NCI-H510A (cell line): ENCODE measurements around the gene PALMD.

Experiments
- DNase-seq: peaks from one replicate; lab custom pipeline; 2025; lab: John Stamatoyannopoulos, UW

Gene PALMD

GRCh38 chr1:99645699-99646531 is at the start of gene PALMD:
Gene PALMD, plus strand, starts transcription at chr1:99646113. Its CDS starts 205 bp downstream, at chr1:99646318.
- peak; percentile 19 for DNase-seq

DNA sequence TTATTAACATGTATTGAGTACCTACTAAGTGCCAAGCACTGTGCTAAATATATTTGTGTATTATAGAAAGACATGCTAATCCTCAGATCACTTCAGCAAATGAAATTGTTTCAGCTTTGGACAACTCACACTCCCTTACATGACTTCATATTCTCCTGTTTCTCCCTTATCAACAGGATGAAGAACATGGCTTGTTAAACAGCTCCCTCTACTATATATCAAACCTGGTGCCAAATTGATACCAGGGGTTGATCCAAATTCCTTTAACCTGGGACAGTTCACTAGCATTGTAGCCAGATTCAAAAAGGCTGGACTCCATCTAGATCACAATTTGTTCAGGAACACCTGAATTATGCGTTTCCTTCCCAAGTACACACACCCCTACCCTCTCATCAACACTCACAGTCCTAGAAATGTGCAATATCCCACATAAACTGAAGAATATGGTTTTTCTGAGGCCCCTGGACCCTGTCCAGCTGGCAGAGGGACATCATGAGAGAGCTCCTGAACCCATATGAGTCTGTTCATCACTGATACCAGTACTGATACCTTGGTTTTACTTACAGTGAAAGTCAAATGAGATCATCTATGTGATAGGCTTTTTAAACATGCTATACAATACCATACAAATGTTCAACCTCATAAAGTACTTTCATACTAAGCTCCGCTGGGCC is 47.0 kb upstream of the PALMD start:
- DNase-seq: no peak

- no peak for DNase-seq
Measured at GRCh38 chr1:99599678-99600175, 46.2 kb upstream of the PALMD start.

- DNase-seq: no peak
Measured at GRCh38 chr1:99600782-99601181, 45.1 kb upstream of the PALMD start.

GRCh38 chr1:99601208-99601607 is 44.7 kb upstream of the PALMD start:
- DNase-seq: no peak

GRCh38 chr1:99601709-99602403 is 44.1 kb upstream of the PALMD start:
- no peak for DNase-seq

DNA sequence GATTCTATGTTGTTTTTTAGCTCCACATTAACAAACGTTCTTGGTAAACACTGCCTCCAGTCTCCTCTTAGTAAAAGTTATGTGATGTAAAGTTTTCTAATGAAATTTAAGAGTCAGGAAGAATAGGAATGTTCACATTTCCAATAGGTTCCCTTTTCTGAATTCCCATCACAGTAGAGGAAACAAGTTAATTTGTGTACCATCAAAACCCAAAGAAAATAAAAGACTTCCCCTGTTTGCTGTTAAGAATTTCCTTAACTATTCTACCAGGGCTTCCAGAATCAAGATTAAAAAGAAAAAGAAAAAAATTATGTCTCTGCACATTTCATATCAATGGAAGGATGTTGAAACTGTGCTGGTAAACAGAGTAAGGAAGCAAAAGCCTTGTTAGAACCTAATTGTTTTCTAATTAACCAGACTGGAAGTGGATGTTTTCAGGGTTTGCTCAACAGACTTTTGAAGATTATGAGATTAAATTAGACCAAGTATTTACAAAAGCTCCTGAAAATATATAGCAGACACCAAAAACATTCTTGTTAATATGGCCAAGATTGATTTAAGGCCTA is 43.4 kb upstream of the PALMD start:
- DNase-seq: no peak

GRCh38 chr1:99603699-99604560 is 42.0 kb upstream of the PALMD start:
- DNase-seq: no peak

DNA sequence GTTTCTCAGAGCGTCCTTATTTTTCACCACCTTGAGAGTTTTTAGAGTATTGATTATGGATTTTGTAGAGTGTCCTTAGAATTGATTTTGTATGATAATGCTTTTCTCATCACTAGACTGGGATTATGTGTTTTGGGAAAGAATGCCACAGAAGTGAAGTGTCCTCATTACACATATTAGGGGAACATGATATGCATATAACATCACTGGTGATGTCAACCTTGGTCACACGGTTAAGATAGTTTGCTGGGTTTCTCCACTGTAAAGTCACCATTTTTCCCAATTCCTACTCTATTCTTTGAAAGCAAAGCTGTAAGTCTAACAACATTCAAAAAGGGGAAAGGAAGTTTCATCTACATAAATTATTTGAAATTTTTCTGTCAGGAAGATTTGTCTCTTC is 39.6 kb upstream of the PALMD start:
- DNase-seq: no peak

- no peak for DNase-seq
Measured at GRCh38 chr1:99607590-99607989, 38.3 kb upstream of the PALMD start.

- no peak for DNase-seq
Measured at GRCh38 chr1:99608058-99608457, 37.9 kb upstream of the PALMD start.

- DNase-seq: no peak
Measured at GRCh38 chr1:99613716-99614115, 32.2 kb upstream of the PALMD start.

DNA sequence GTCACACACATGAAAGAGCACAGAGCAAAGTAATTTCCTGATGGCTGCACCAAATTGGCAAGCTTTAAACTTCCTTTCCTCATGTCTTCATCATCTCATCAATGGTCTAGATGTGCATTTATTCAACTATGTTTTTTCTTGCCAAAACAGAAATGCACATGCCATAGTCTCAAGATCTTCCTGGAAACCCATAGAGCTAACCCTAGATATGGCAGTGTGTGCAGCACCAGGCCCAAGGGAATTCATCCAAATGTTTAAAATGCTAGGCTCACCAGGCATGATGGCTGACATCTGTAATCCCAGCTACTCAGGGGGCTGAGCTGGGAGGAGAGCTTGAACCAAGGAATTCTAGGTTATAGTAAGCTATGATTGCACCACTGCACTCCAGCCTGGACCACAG is 31.2 kb upstream of the PALMD start:
- DNase-seq: no peak

GRCh38 chr1:99619583-99619982 is 26.3 kb upstream of the PALMD start:
- no peak for DNase-seq

DNA sequence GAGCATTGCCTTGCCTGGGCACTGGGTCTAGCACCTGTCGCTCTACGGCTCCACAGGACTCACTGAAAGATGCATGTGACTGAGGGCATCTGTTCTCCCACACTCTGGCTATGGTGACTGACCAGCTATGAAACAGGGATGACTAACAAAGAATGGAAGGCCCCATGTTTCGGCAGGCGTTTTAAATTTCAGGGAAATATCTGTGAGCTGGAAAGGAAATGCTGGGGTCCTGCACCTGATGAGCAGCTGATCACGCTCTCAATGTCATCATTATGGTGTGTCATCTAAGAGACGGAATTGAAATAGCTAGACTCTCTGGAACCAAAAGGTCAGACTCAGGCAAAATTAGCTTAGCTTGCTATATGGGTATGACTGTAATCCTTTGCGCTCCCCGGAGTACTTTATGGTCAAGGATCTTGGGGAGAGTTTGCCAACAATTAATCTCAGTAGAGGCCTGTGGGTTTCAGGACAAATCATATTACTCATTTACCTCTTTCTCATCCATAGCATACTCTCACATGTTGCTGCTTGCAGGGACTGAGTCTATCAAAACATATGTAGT is 24.5 kb upstream of the PALMD start:
- no peak for DNase-seq

- DNase-seq: no peak
Measured at GRCh38 chr1:99622702-99623347, 23.1 kb upstream of the PALMD start.

DNA sequence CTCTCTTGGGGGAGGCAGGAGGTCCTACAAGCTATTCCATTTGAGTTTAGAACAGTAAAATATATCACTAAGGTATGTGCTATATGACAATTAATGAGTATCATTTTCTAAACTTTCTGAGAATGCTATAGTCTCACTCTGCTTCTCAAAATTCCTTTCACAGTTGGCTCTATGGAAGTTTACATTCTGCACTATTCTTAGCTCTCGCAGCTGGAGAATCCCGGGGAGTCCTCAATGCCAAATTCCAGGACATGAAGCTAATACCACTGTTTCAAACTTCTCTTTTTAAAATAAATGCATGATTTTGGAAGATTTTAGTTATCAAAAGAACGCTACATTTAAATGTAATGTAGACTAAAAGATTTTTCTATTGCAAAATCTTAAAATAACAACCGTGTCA is 22.4 kb upstream of the PALMD start:
- DNase-seq: no peak

GRCh38 chr1:99627615-99628014 is 18.3 kb upstream of the PALMD start:
- DNase-seq: no peak

DNA sequence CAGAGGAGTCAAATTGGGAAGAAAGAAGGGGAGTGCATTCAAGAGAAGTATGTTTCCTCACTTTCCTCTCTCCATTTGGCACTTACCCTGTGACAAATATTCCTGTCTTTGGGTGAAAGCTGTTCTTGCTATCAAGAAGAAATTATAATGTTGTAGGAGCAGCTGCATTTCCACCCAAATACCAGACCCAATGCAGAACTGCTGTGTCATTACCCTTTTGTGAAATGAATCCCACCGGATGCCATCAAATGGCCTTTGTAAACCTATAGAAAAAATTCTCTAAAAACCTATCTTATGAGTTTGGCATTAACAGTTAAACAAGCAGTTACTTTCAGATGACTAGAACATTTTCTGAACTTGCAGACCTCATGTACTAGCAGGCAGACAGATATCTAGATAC is 16.7 kb upstream of the PALMD start:
- no peak for DNase-seq

GRCh38 chr1:99634971-99635624 is 10.8 kb upstream of the PALMD start:
- no peak for DNase-seq
